OCI-LY1 (cell line): ENCODE results near the gene IPO4.

Source experiments
- CTCF ChIP-seq: fragments of 200-600 bp; sonication (generic), shearing (Covaris generic); IDR thresholded peaks from 2 replicates; pipeline ENCODE4 v1.5.1; 2017; ENCODE audit warnings: mild to moderate bottlenecking, antibody characterized with exemption, low read length, moderate library complexity, mixed read lengths
- EZH2 ChIP-seq: fragments of 200-600 bp; sonication (generic), shearing (Covaris generic); IDR thresholded peaks from 2 replicates; pipeline ENCODE4 v1.8.0; 2017; ENCODE audit warnings: borderline replicate concordance, mixed run types, mild to moderate bottlenecking, antibody characterized with exemption, low read length, moderate library complexity, mixed read lengths

- TF ChIP-seq CTCF (no peak), EZH2 (no peak)
Measured at GRCh38 chr14:24171422-24172260, 17.0 kb downstream of the IPO4 start, which contains the start of gene REC8.
